Trophoblast cell (in vitro differentiated cells and primary cell): ENCODE results near the gene ZNRF2.

Experiments
- DNase-seq, 2 donors: peaks; one replicate each; pipeline ENCODE4 v3.0.0-alpha.2; 2016
- H2AFZ ChIP-seq: 2 replicates; pipeline ENCODE4 v1.6.1; 2013; ENCODE audit warnings: low read length, moderate library complexity, mild to moderate bottlenecking; ENCODE audit not compliant: insufficient read depth, poor library complexity
- H2AK5ac ChIP-seq: 2 replicates; pipeline ENCODE4 v1.6.1; 2013; ENCODE audit warnings: mild to moderate bottlenecking, low read length
- H2BK120ac ChIP-seq: 2 replicates; pipeline ENCODE4 v1.6.1; 2013; ENCODE audit warnings: low read length, mild to moderate bottlenecking, moderate library complexity; ENCODE audit not compliant: insufficient read depth, poor library complexity
- H2BK12ac ChIP-seq: 2 replicates; pipeline ENCODE4 v1.6.1; 2013; ENCODE audit warnings: mild to moderate bottlenecking, low read length, moderate library complexity
- H2BK5ac ChIP-seq: 2 replicates; pipeline ENCODE4 v1.6.1; 2013; ENCODE audit warnings: low read length, low read depth, moderate library complexity, mild to moderate bottlenecking; ENCODE audit not compliant: poor library complexity
- H3K14ac ChIP-seq: 2 replicates; pipeline ENCODE4 v1.6.1; 2013; ENCODE audit warnings: mild to moderate bottlenecking, low read length
- H3K18ac ChIP-seq: 2 replicates; pipeline ENCODE4 v1.6.1; 2013; ENCODE audit warnings: mild to moderate bottlenecking, low read length
- H3K23ac ChIP-seq: 2 replicates; pipeline ENCODE4 v1.6.1; 2013; ENCODE audit warnings: low read length
- H3K27ac ChIP-seq: 2 replicates; pipeline ENCODE4 v1.5.1; 2013; ENCODE audit warnings: low read depth, mild to moderate bottlenecking, inconsistent platforms, low read length, moderate library complexity
- H3K27me3 ChIP-seq: 2 replicates; pipeline ENCODE4 v1.6.1; 2013; ENCODE audit warnings: inconsistent platforms, mild to moderate bottlenecking, low read length, moderate library complexity; ENCODE audit not compliant: insufficient read depth
- H3K36me3 ChIP-seq, 2 experiments: 1 replicate in 1 of 2; 2 replicates in 1 of 2; pipeline ENCODE4 v1.6.1; 2013; ENCODE audit warnings: low read length in 2 of 2, mild to moderate bottlenecking in 2 of 2, moderate library complexity in 1 of 2; ENCODE audit not compliant: insufficient read depth in 2 of 2, control insufficient read depth in 1 of 2
- H3K4ac ChIP-seq: 2 replicates; pipeline ENCODE4 v1.6.1; 2013; ENCODE audit warnings: low read depth, mild to moderate bottlenecking, low read length, moderate library complexity
- H3K4me1 ChIP-seq, 2 experiments: 1 replicate in 1 of 2; 2 replicates in 1 of 2; pipeline ENCODE4 v1.6.1; 2013; ENCODE audit warnings: low read length in 2 of 2, mild to moderate bottlenecking in 2 of 2, moderate library complexity in 1 of 2; ENCODE audit not compliant: insufficient read depth in 2 of 2, control insufficient read depth in 1 of 2
- H3K4me2 ChIP-seq: 2 replicates; pipeline ENCODE4 v1.6.1; 2013; ENCODE audit warnings: inconsistent platforms, mild to moderate bottlenecking, low read length, moderate library complexity
- H3K4me3 ChIP-seq: 2 replicates; pipeline ENCODE4 v1.5.1; 2013; ENCODE audit warnings: mild to moderate bottlenecking, low read depth, low read length, inconsistent platforms
- H3K79me1 ChIP-seq: one replicate; pipeline ENCODE4 v1.6.1; 2013; ENCODE audit warnings: low read length
- H3K79me2 ChIP-seq: 2 replicates; pipeline ENCODE4 v1.6.1; 2013; ENCODE audit warnings: low read length, mild to moderate bottlenecking; ENCODE audit not compliant: control insufficient read depth, insufficient read depth, poor library complexity
- H3K9ac ChIP-seq: 2 replicates; pipeline ENCODE4 v1.6.1; 2013; ENCODE audit warnings: mild to moderate bottlenecking, low read length
- H3K9me3 ChIP-seq: 2 replicates; pipeline ENCODE4 v1.6.1; 2013; ENCODE audit warnings: low read depth, mild to moderate bottlenecking, control low read depth, inconsistent platforms, low read length; ENCODE audit not compliant: insufficient read depth
- H4K12ac ChIP-seq: 2 replicates; pipeline ENCODE4 v1.6.1; 2013; ENCODE audit warnings: low read depth, mild to moderate bottlenecking, low read length, moderate library complexity
- H4K8ac ChIP-seq: 2 replicates; pipeline ENCODE4 v1.6.1; 2013; ENCODE audit warnings: low read depth, mild to moderate bottlenecking, low read length, moderate library complexity
- H4K91ac ChIP-seq: one replicate; pipeline ENCODE4 v1.6.1; 2013; ENCODE audit warnings: low read depth, mild to moderate bottlenecking, low read length, moderate library complexity
- WGBS: extraction: QIAGEN DNeasy Blood & Tissue Kit; methylation state at CpG from one replicate; pipeline ENCODE4 v1.1.7; 2013; ENCODE audit warnings: missing lambda C conversion rate; ENCODE audit not compliant: insufficient read length, insufficient coverage; ENCODE audit errors: extremely low coverage; 5-methylcytosine and 5-hydroxymethylcytosine counted together

Gene ZNRF2

GRCh38 chr7:30364773-30365172, 80.4 kb downstream of the ZNRF2 start:
- H2AFZ ChIP-seq: no peak overlapping the region
- no CpG with 5 or more reads among the region's 1 CpG for WGBS

GRCh38 chr7:30365621-30366020, 81.2 kb downstream of the ZNRF2 start:
- Histone ChIP-seq H3K14ac (no peak overlapping the region), H2BK120ac (no peak overlapping the region), H3K79me2 (no peaks in the 10 kb centered on the region), H4K12ac (no peak overlapping the region), H3K79me1 (no peaks in the 10 kb centered on the region), H3K18ac (no peak overlapping the region), H4K8ac (no peak overlapping the region), H4K91ac (no peak overlapping the region), H2BK12ac (no peak overlapping the region), H2AFZ (no peak overlapping the region), H3K27me3 (no peaks in the 10 kb centered on the region), H2AK5ac (no peak overlapping the region), H3K9me3 (no peaks in the 10 kb centered on the region), H3K27ac (no peak overlapping the region), H2BK5ac (no peak overlapping the region), H3K23ac (no peak overlapping the region), H3K4me1 (no peaks in the 10 kb centered on the region), H3K9ac (no peak overlapping the region), H3K4me3 (no peak overlapping the region), H3K4ac (no peak overlapping the region), H3K36me3 (no peaks in the 10 kb centered on the region), H3K4me2 (no peak overlapping the region)
- no peak for DNase-seq
- WGBS: no CpG with 5 or more reads among the region's 3 CpGs

More at GRCh38 chr7:30364773-30365172, 80.4 kb downstream of the ZNRF2 start:
- H4K12ac ChIP-seq: no peak overlapping the region
- H3K36me3 ChIP-seq: no peaks in the 10 kb centered on the region
- no peaks in the 10 kb centered on the region for H3K79me1 ChIP-seq
- H3K27me3 ChIP-seq: no peaks in the 10 kb centered on the region
- no peak overlapping the region for H3K4me2 ChIP-seq
- no peaks in the 10 kb centered on the region for H3K4me1 ChIP-seq
- H3K18ac ChIP-seq: no peak overlapping the region
- no peak overlapping the region for H2AK5ac ChIP-seq
- no peak overlapping the region for H3K4ac ChIP-seq
- H3K9ac ChIP-seq: no peak overlapping the region
- no peak overlapping the region for H3K14ac ChIP-seq
- H3K23ac ChIP-seq: no peak overlapping the region
- no peak overlapping the region for H2BK12ac ChIP-seq
- H3K27ac ChIP-seq: no peak overlapping the region
- no peak overlapping the region for H2BK120ac ChIP-seq
- H4K91ac ChIP-seq: no peak overlapping the region
- DNase-seq: no peak
- H3K4me3 ChIP-seq: no peak overlapping the region
- H4K8ac ChIP-seq: no peak overlapping the region
- no peaks in the 10 kb centered on the region for H3K79me2 ChIP-seq
- H3K9me3 ChIP-seq: no peaks in the 10 kb centered on the region
- H2BK5ac ChIP-seq: no peak overlapping the region

- no peak overlapping the region for H3K9ac ChIP-seq
- no peaks in the 10 kb centered on the region for H3K4me1 ChIP-seq
- H3K79me1 ChIP-seq: no peaks in the 10 kb centered on the region
- H3K14ac ChIP-seq: no peak overlapping the region
- no peaks in the 10 kb centered on the region for H3K36me3 ChIP-seq
- no peak overlapping the region for H3K27ac ChIP-seq
- no peaks in the 10 kb centered on the region for H3K79me2 ChIP-seq
- no peak overlapping the region for H2AFZ ChIP-seq
- no peaks in the 10 kb centered on the region for H3K27me3 ChIP-seq
- H3K23ac ChIP-seq: no peak overlapping the region
- H4K8ac ChIP-seq: no peak overlapping the region
- no peak overlapping the region for H2BK5ac ChIP-seq
- H3K4me3 ChIP-seq: no peak overlapping the region
- H3K4ac ChIP-seq: no peak overlapping the region
- no peak overlapping the region for H2BK120ac ChIP-seq
- no CpG with 5 or more reads among the region's 2 CpGs for WGBS
- H3K18ac ChIP-seq: no peak overlapping the region
- no peak overlapping the region for H3K4me2 ChIP-seq
- H4K12ac ChIP-seq: no peak overlapping the region
- no peak overlapping the region for H4K91ac ChIP-seq
- DNase-seq: no peak
- H2AK5ac ChIP-seq: no peak overlapping the region
- H2BK12ac ChIP-seq: no peak overlapping the region
- no peaks in the 10 kb centered on the region for H3K9me3 ChIP-seq
Observed at GRCh38 chr7:30366606-30367005, 82.2 kb downstream of the ZNRF2 start.

- Histone ChIP-seq H4K12ac (no peak overlapping the region), H4K91ac (no peak overlapping the region), H3K9me3 (no peaks in the 10 kb centered on the region), H2AFZ (no peak overlapping the region), H3K4me1 (no peaks in the 10 kb centered on the region), H3K79me2 (no peaks in the 10 kb centered on the region), H3K4me2 (no peak overlapping the region), H3K23ac (no peak overlapping the region), H2AK5ac (no peak overlapping the region), H3K14ac (no peak overlapping the region), H3K4ac (no peak overlapping the region), H3K4me3 (no peak overlapping the region), H2BK12ac (no peak overlapping the region), H4K8ac (no peak overlapping the region), H3K27me3 (no peaks in the 10 kb centered on the region), H3K27ac (no peak overlapping the region), H2BK120ac (no peak overlapping the region), H3K36me3 (peaks cover 0 to 7% of the 10 kb centered on the region in 2 experiments), H2BK5ac (no peak overlapping the region), H3K9ac (no peak overlapping the region), H3K18ac (no peak overlapping the region), H3K79me1 (no peaks in the 10 kb centered on the region)
- peak in 1 of 2 donors; percentile 65 for DNase-seq
- no CpG with 5 or more reads among the region's 2 CpGs for WGBS
Observed at GRCh38 chr7:30367561-30367960, 83.2 kb downstream of the ZNRF2 start.
